ENCODE results near the gene ABCB4. TPM values are rescaled to one million over a fixed set of nuclear protein-coding genes. Genes with fewer than 3 reads are reported as not detected.

Gene ABCB4
- total RNA-seq, 1 donor from 2014 or later = 19.8 TPM

GRCh38 chr7:87414794-87415188 is 60.7 kb downstream of the ABCB4 start:
- no peaks in the 10 kb centered on the region for H3K9me3 Mint-ChIP-seq
- H3K27me3 Mint-ChIP-seq = no peaks in the 10 kb centered on the region
- ChIA-PET CTCF (interaction anchor here (0.9 to 7.3 kb wide), 7 partner anchors 10 to 488 kb away, joined by 3 to 99 read pairs (median 11); no protein-coding TSS in a partner anchor), POLR2A (no interaction called here)
- no peak overlapping the region for H3K4me3 Mint-ChIP-seq
- ATAC-seq (ENCODE audit: low read depth) = no peak
- no peak overlapping the region for H3K27ac Mint-ChIP-seq
- peaks cover 20% of the 10 kb centered on the region for H3K4me1 Mint-ChIP-seq
- TF ChIP-seq, protein P1, sequence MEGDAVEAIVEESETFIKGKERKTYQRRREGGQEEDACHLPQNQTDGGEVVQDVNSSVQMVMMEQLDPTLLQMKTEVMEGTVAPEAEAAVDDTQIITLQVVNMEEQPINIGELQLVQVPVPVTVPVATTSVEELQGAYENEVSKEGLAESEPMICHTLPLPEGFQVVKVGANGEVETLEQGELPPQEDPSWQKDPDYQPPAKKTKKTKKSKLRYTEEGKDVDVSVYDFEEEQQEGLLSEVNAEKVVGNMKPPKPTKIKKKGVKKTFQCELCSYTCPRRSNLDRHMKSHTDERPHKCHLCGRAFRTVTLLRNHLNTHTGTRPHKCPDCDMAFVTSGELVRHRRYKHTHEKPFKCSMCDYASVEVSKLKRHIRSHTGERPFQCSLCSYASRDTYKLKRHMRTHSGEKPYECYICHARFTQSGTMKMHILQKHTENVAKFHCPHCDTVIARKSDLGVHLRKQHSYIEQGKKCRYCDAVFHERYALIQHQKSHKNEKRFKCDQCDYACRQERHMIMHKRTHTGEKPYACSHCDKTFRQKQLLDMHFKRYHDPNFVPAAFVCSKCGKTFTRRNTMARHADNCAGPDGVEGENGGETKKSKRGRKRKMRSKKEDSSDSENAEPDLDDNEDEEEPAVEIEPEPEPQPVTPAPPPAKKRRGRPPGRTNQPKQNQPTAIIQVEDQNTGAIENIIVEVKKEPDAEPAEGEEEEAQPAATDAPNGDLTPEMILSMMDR (IDR thresholded peaks at IDR 0.05) = no peak
- H3K36me3 Mint-ChIP-seq (ENCODE audit: low read depth) = peaks cover 19% of the 10 kb centered on the region
- intact Hi-C loops (cut with micrococcal nuclease) = loop anchor here (10.0 kb wide), 2 partner anchors 260 to 1520 kb away; partner anchors contain the start of gene DMTF1
- DNase-seq = no peak

DNA sequence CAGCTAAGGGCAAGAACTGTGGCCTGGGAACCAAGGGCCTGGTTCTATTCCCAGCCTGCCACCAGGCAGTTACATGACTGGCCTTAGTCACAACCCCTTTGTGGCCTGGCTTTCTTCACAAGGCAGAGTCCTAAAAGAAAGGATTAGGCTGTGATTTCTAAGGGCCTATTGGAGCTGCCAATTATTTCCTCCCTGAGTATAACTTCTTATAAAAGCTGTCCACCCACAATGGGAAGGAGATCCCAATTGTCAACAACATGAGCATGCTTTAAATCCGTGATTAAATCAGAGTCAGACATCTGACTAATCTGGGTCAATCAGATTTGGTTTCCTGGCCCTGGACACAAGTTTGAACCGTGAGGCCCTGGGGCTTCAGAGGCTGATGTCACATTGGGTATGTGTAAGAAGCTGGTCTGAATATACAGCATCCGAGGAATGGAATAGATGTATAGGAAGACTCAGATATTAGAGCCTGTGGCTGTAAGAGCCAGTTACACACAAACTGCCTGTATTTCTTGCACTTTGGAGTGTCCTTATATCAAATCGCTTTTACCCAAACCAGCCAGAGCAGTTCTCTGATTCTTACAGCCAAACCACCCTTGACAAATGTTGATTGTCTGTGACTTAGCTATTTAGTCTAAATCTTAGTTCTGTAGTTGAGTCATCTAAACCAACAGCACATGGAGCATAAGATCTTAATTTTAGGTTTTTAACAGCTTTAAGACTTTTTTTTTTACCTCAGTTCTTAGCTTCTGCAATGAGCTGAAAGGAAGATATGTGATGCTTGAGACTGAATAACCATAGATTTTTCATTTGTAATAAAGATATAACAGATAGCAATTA is 61.3 kb downstream of the ABCB4 start:
- Mint-ChIP-seq H3K4me3 (no peak overlapping the region), H3K9me3 (no peaks in the 10 kb centered on the region), H3K36me3 (ENCODE audit: low read depth) (peaks cover 14% of the 10 kb centered on the region), H3K4me1 (peaks cover 20% of the 10 kb centered on the region), H3K27me3 (no peaks in the 10 kb centered on the region), H3K27ac (no peak overlapping the region)
- TF ChIP-seq, protein P1 (IDR thresholded peaks at IDR 0.05) = no peak
- no peak for ATAC-seq (ENCODE audit: low read depth)
- intact Hi-C loops (cut with micrococcal nuclease) = loop anchor here (10.0 kb wide), 2 partner anchors 259 to 1519 kb away; partner anchors contain the start of gene DMTF1
- CTCF ChIA-PET = interaction anchor here (0.9 to 7.3 kb wide), 6 partner anchors 9 to 178 kb away, joined by 3 to 99 read pairs (median 12); no protein-coding TSS in a partner anchor
- DNase-seq = no peak
- POLR2A ChIA-PET = no interaction called here

DNA sequence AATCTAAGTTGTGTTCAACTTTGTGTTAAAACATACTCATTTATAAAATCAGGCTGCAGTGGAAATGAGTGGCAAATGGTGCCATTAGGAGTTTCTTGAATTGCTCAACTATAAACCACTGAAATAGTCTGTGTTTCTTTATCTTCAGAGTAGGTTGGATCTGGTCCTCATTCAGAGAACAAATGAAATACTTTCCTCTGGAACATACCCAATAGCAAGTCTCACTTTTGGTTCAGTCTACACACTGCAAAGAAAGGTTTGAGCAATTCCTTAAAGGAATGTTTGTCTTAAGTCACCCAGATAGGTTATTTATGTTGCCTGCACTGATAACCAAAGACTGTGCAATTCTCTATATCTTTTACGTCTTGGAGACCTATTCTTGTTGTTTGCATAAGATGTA is 62.5 kb downstream of the ABCB4 start:
- intact Hi-C loops (cut with micrococcal nuclease) = loop anchor here (10.0 kb wide), 2 partner anchors 258 to 1518 kb away; partner anchors contain the start of gene DMTF1
- H3K27ac Mint-ChIP-seq = no peak overlapping the region
- DNase-seq (no peak), ATAC-seq (ENCODE audit: low read depth) (no peak)
- CTCF ChIA-PET = interaction anchor here (7.3 kb wide), 1 partner anchor 102 kb away, joined by 99 read pairs; no protein-coding TSS in a partner anchor
- TF ChIP-seq, protein P1 (IDR thresholded peaks at IDR 0.05) = no peak
- H3K9me3 Mint-ChIP-seq = no peaks in the 10 kb centered on the region
- H3K36me3 Mint-ChIP-seq (ENCODE audit: low read depth) = peaks cover 20% of the 10 kb centered on the region
- H3K27me3 Mint-ChIP-seq = no peaks in the 10 kb centered on the region
- POLR2A ChIA-PET = no interaction called here
- H3K4me3 Mint-ChIP-seq = no peak overlapping the region
- peaks cover 10% of the 10 kb centered on the region for H3K4me1 Mint-ChIP-seq

DNA sequence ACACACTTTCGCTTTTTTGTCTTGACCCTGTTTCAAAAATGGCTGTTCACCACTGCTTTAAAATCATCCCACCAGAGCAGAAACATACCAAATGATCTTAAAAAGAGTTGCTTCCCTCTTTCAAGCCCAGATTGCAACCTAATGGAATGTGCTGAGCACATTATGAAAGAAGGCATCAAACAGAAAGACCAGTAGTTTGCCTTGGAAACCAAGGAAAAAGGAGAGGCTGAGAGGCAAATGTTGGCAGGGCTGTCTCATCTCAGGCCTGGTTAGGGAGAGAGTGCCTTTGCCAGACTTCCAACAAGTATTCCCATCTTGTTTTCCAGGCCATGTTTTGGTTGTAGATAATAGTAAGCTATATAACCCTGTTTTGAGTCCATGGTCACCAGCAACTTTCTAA is 64.3 kb downstream of the ABCB4 start:
- intact Hi-C loops (cut with micrococcal nuclease) = loop anchor here (10.0 kb wide), 2 partner anchors 256 to 1516 kb away; partner anchors contain the start of gene DMTF1
- no peaks in the 10 kb centered on the region for H3K27me3 Mint-ChIP-seq

More for the DNA sequence above, 64.3 kb downstream of the ABCB4 start:
- no peak for DNase-seq
- no peak overlapping the region for H3K27ac Mint-ChIP-seq
- no peaks in the 10 kb centered on the region for H3K9me3 Mint-ChIP-seq
- TF ChIP-seq, protein P1 (IDR thresholded peaks at IDR 0.05) = no peak
- no peak overlapping the region for H3K4me3 Mint-ChIP-seq
- ChIA-PET CTCF (no interaction called here), POLR2A (no interaction called here)
- no peak for ATAC-seq (ENCODE audit: low read depth)
- H3K4me1 Mint-ChIP-seq = no peaks in the 10 kb centered on the region
- H3K36me3 Mint-ChIP-seq (ENCODE audit: low read depth) = peaks cover 32% of the 10 kb centered on the region
